Glomerular visceral epithelial cell (primary cell): ENCODE data around the gene GBA2.

Source experiments
- DNase-seq: peaks from one replicate; pipeline ENCODE4 v3.0.0-alpha.2; 2016; ENCODE audit errors: extremely low spot score

GBA2 gene

GRCh38 chr9:35717132-35717870 is 31.7 kb downstream of the GBA2 start:
- DNase-seq = no peak

- DNase-seq = no peak
These were observed 32.8 kb downstream of the GBA2 start for GRCh38 chr9:35716230-35716629.

GRCh38 chr9:35714579-35715252 is 34.3 kb downstream of the GBA2 start:
- no peak for DNase-seq

GRCh38 chr9:35714123-35714522 is 34.9 kb downstream of the GBA2 start:
- no peak for DNase-seq

- no peak for DNase-seq
These were observed 35.5 kb downstream of the GBA2 start for GRCh38 chr9:35713578-35713977.

- DNase-seq = no peak
These were observed 36.1 kb downstream of the GBA2 start for GRCh38 chr9:35712762-35713400.

GRCh38 chr9:35711501-35712428 is 37.3 kb downstream of the GBA2 start:
- DNase-seq = no peak

- no peak for DNase-seq
These were observed 38.1 kb downstream of the GBA2 start for GRCh38 chr9:35710818-35711500.

- no peak for DNase-seq
These were observed 40.9 kb downstream of the GBA2 start for GRCh38 chr9:35708146-35708545.

- DNase-seq = no peak
These were observed 42.1 kb downstream of the GBA2 start for GRCh38 chr9:35706951-35707350.

- DNase-seq = no peak
These were observed 43.1 kb downstream of the GBA2 start for GRCh38 chr9:35705836-35706430.

GRCh38 chr9:35705372-35705771 is 43.7 kb downstream of the GBA2 start:
- DNase-seq = no peak

GRCh38 chr9:35703906-35704672 is 44.9 kb downstream of the GBA2 start:
- no peak for DNase-seq

GRCh38 chr9:35702696-35703095 is 46.3 kb downstream of the GBA2 start:
- DNase-seq = no peak

- DNase-seq = no peak
These were observed 48.1 kb downstream of the GBA2 start for GRCh38 chr9:35700942-35701341.

- DNase-seq = no peak
These were observed 49.0 kb downstream of the GBA2 start for GRCh38 chr9:35700031-35700430.

GRCh38 chr9:35698231-35698630 is 50.8 kb downstream of the GBA2 start:
- no peak for DNase-seq

GRCh38 chr9:35697486-35697885 is 51.5 kb downstream of the GBA2 start:
- DNase-seq = no peak

GRCh38 chr9:35696520-35697215 is 52.4 kb downstream of the GBA2 start:
- DNase-seq = peak; percentile 59
